Stimulated activated CD8-positive, alpha-beta memory T cell treated with anti-CD3 and anti-CD28 coated beads, Interleukin-12 subunit alpha, Interleukin-12 subunit beta, amount 100 ng/mL, for 24 hours (primary cell): Measurements from ENCODE around the gene HIBCH.
"Not testable (repeated sequence)": the region's sequence is repeated elsewhere in the genome, so short reads cannot be mapped to it uniquely, and the experiment has no call there.

Experiments used
- DNase-seq: peaks from one replicate; pipeline ENCODE4 v3.0.0-alpha.2; 2020; ENCODE audit errors: extremely low read depth

HIBCH gene

DNA sequence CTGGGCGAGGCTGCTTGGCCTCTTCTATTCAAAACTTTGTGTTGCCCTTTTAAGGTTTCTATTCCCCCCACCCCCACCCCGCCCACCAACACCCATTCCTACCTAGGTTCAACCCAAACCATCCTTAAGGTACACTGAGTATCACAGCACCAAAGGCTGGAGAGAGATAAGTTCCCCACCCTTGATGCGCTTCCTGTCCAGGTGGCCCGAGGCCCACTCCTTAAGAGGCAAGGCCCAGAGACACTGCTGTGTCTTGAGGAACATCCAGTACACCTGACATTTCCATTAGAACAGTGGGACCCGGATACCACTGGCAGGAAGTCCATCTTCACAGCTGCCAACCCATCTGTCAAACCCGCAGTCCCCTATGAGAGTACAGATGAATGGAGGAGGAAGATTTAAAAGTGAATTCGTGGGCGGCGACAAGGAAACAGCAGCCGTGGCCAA is 23.5 kb upstream of the HIBCH start:
- no peak for DNase-seq

DNA sequence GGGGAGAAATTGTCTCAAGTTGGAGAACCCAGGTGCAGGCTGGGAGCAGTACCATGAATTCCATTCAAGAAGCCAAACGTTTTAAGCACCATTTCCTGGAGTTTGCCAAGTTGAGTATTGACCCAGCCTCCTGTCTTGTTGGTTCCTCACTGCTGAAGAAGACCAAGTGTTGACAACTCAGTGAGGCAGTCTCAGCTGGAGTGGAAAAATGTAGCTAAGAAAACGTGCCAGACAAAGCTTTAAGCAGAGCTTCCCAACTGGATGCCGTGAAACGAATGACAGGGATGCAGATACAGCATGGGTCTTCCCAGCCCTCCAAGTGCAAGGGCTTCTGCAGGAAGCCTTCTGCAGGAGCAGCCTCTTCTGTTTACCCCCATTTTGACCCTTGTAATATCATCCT is 23.0 kb upstream of the HIBCH start:
- DNase-seq: no peak

DNA sequence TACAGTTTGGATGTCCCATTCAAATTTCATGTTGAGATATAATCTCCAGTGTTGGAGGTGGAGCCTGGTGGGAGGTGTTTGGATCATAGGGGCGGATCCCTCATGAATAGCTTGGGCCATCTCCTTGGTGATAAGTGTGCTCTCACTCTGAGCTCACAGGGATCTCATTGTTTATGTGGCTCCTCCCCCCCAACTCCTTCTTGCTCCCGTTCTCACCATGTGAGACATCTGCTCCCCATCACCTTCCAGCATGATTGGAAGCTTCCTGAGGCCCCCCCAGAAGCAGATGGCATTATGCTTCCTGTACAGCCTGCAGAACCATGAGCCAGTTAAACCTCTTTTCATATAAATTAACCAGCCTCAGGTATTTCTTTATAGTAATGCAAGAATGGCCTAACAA is 20.7 kb upstream of the HIBCH start:
- no peak for DNase-seq

DNA sequence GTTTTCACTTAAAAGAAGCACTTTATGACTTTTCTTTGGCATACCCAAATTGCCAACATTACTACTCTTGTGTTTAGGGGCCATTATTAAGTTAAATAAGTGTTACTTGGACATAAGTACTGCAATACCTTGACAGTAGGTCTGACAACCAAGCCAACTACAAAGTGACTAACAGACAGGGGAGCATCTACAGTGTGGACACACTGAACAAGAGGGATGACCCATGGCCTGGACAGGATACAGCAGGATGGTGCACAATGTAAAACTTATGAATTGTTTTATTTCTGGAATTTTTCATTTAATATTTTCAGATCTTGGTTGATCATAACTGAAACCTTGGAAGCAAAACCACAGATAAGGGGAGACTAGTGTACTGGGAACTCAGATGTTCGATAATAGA is 19.8 kb upstream of the HIBCH start:
- no peak for DNase-seq

DNA sequence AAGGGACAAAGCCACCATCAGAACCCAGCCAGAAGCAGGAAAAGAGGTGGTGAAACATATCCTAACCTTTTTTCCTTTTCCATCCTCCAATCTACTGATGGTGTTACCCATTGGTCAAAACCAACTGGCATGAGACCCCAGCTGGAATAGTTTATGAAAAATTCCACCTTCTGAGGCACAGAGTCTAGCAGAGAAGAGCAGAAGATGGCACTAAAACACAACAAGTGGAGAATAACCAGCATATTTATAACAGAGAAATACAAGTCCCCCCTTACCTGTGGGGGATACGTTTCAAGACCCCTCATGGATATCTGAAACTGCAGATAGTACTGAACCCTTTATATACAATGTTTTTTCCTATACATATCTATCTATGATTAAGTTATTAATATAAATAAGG is 18.8 kb upstream of the HIBCH start:
- DNase-seq: no peak

DNA sequence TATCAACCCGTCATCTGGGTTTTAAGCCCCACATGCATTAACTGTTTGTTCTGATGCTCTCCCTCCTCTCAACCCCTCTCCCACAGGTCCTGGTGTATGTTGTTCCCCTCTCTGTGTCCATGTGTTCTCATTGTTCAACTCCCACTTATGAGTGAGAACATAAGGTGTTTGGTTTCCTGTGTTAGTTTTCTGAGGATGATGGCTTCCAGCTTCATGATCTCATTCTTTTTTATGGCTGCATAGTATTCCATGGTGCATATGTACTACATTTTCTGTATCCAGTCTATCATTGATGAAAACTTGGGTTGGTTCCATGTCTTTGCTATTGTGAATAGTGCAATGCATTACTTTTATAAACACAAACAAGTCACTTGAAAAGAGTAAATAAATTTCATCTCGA is 16.8 kb upstream of the HIBCH start:
- no peak for DNase-seq

DNA sequence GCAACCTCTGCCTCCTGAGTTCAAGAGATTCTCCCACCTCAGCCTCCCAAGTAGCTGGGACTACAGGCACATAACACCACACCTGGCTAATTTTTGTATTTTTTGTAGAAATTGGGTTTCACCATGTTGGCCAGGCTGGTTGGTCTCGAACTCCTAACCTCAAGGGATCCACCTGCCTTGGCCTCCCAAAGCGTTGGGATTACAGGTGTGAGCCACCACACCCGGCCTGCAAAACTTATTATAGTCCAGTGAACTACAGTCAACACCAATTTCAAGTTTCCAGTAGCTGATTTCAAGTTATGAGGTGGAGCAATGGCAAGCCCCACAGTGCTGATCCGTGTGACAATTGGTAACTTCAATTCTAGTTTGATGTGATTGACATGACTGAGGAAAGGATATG is 16.0 kb upstream of the HIBCH start:
- DNase-seq: not testable (repeated sequence)

DNA sequence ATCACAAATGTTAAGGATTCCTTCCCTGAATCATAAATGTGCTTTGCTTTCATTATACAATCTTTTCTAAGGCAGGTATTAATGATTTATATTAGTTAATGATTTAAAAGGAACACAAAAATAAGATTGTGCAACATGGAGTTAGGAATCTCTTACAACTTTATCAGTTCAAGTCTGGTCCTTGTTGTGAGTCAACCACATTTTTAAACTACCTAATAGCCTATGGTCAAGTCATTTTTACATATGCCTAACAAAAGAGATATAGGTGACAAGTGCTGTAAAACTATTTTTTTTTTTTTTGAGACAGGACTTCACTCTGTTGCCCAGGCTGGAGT is 15.6 kb upstream of the HIBCH start:
- no peak for DNase-seq

DNA sequence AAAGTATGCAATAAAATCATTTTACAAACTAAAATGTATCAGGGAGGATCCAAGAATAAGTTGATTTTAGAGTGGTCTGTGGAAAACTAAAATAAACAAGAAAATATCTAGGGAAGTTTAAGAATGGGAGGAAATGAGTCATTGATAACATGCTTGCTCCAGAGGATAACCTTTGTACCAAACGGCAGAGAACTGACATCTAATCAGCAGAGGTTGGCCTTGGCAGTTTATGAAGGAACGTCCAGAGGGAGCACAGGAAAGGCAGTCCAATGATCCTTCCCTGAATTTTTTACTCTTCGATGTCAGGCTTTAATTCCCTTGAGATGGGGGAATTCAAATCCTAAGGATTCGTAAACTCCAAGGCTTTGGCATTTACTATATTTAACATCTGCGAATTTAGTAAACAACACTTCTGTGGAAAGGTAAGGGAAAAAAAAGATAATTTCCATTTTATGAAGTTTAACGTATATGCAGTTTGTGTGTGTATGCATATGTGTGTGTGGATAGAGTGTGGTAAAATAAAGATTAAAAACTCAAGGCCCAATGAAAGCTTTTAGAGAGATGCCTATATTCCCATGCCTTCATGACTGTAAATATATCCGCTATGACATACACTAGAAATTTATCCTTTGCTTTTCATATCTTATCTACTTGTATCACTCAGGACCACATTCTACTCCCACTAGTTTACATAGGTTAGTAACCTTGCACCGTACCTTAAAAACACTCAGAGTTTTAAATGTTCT is 15.0 kb upstream of the HIBCH start:
- no peak for DNase-seq

DNA sequence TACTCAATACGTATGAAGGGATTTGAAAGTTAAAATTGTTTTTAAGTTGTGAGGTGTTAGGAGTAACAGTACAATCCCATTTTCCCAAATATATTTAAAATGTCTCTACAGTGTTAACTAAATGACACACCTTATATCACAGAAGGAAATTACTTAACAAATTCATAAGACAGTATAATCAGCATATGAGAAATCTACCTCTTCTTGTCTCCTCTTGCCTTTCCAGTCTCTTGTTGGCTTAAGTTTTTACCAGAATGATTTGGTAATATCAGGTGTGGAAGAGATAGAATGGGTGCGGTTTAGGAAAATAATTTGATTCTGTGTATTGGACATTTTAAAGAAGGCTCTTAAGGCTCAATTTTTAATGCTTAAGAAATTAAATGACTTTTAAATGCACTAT is 14.3 kb upstream of the HIBCH start:
- no peak for DNase-seq

DNA sequence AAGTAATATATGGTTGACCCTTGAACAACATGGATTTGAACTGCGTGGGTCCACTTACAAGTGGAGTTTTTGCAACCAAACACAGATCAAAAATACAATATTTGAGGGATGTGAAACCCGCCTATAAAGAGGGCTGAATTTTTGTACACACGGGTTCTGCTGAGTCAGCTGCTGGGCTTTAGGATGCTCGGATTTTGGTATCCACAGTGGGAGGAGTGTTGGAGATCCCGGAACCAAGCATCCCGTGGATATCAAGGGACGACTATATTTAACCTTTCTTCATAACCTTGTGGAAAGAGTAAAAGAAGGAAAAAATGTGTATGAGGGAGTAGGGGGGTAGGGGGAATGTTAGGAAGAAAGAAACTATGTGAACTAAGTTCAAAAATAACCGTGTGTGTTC is 13.8 kb upstream of the HIBCH start:
- no peak for DNase-seq

DNA sequence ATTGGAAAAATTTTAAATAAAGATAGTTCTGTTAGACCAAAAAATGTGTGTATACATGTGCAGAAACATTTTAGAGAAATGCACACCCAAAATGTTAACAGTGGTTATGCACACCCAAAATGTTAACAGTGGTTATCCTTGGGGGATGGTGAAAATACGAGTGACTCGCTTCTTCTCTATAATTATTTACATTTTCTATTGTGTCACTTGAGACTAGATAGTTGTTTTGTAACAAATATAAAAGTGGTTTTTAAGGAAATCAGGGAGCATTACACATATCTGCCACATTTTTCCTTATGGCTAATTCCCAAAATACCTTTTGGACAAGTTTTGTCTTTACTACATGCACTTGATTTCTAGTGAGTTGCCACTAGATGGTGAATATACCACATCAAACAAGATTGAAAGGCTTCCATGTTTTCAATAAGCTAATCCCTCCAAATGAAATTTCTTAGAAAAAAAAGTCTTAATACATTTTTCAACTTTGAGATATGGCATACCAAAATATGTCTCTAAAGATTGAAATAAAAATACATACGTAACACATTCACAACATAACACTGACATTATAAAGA is 9.0 kb upstream of the HIBCH start:
- no peak for DNase-seq

DNA sequence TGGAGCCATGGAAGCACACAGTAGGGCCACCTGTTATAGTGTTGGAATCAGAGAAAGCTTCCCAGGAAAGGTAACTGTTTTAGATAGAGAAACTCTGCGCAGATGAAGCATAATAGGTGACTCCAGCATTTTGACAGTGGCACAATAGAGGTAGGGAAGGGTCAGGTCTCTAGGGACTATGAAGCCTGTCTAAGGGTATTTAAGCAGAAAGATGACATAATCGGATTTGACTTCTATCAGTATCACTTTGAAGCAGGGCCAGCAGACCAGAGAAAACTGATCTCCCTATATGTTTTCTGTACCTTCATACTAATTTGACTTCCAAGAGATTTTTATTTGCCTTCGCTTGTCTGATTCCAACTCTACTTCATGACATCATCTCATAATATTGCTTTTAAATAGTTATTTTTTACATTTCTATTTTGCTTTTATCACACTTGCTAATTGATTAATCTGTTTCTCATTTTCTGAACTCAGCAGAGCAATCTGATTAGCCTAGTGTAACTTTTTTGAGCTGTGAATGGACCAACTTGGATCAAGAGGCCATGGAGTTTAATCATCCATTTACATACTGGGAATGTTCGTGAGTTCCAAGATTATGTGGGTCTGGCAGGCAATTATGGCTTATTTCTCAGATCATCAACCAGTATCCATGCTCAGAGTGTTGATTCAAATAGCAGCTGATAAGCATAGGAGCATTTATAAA is 8.4 kb upstream of the HIBCH start:
- no peak for DNase-seq

DNA sequence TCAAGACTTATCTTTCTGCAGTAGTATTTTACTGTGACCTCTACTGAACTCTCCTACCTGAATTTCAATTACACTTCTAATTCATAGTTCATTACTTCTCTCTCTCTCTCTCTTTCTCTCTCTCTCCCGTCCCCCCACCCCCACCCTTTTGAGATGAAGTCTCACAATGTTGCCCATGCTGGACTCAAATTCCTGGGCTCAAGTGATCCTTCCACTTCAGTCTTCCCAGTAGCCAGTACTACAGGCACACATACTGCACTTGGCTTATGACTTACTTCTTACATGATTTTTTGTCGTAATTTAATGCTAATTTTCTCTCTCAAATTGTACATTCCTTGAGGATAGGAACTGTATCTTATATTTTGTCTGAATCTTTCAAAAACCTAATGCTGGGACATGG is 6.0 kb upstream of the HIBCH start:
- DNase-seq: no peak

DNA sequence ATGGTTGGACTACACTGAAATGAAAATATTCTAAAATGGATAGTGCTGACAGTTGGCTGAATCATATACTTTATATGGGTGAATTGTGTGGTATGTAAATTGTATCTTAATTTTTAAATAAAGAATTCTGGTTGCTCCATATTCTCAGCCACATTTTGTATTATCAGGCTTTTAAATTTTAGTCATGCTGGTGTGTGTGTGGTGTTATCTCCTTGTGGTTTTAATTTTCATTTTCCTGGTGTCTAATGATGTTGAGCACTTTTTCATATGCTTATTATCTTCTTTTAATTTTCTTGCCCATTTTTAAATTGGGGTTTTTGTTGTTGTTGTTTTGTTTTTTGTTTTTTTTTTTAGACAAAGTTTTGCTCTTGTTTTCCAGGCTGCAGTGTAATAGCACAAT is 3.8 kb upstream of the HIBCH start:
- DNase-seq: no peak

DNA sequence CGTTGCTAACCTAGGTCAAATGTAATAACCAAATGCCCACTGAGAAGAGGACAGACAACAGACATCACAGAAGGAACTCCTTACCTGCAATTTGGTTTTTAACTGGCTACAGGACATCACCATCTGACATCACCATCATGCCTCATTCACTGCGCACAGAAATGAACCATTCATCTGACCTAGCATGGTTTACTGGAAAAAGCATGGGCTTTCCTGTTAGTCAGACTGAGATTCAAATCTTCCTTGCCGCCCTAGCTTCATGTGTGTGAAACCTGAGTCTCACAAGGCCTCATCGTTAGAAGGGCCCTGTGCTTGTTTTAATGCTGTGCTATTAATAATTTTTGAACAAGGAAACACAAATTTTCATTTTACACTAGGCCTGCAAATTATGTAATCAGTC is 1.1 kb upstream of the HIBCH start:
- no peak for DNase-seq

DNA sequence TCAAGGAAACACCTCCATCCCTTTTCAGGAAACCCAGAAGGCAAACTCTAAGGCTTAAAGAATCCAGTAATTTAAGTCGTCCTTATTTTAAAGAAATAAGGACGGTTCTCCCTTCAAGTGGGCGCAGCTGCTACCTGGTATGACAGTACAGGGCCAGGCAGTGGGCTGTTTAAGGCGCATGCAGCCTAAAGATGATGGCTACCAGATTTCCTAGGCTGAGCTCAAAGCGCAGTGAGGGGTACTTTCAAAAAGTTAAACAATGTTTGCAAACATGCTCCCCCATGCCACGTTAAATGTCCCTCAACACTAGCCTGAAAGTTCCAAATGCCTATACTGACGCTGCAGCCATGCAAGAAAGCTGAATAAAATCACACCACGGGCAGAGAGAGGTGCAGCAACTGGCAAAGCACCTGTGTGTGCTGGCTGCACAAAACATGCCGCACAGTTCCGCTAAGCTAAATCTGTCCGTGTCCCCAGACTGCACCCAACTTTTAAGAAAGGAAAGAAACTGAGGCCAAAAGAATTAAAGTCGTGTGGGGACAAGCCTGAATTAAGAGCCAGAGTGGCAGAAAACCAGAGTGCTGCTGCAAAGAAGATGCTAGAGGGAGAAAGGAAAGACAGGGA is 583 bp downstream of the HIBCH start:
- DNase-seq: no peak

DNA sequence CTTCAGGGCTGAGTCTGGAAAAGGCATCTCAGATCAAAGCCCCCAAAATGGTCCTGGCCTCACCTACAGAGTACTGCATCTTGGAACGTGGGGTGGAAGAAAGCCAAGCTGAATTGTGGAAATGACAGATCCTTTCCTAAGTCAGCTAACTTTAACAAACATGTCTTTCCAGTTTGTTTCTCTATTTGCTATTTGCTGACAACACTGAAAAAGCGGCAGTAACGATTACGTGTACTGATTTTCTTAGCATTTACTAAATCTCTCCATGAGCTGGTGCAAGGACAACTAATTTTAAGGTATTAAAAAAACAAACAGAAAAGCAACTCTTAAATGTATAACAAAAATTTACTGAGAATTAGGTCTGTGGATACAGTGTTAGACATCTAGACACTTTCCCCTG is 1.1 kb downstream of the HIBCH start:
- no peak for DNase-seq

DNA sequence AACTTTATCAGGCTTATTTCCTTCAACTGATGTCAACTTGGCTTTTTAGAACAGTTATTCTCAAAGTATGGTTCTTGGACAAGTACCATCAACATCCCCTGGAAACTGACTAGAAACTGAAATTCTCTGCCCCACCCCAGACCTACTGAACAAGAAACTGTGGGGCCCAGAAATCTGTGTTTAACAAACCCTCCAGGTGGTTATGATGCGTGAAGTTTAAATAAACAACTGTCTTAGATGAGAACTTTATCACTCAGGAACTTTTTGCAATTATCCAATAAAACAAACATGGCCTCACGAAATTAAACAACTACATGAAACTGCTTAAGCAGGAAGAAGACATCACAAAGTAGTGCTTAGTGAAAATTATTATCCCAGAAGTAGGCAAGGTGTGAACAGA is 4.4 kb downstream of the HIBCH start:
- no peak for DNase-seq

DNA sequence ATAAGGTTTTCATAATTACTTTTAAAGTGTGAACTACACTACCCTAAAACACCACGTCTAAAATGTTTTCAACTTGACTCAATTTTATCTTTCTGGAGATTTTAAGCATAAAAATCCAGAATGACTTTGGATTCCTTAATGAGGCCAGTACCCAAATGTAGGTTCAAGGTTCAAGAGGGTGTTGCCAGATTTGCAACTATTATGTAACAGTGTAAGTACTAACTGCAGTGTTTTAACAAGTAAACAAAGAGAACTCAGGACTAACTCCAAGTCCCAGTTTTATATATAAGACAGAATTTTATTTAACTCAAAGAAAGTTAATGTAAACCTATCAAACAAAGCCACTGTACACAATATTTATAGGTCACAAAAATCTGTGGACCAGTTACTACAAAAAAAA is 5.7 kb downstream of the HIBCH start:
- DNase-seq: no peak

DNA sequence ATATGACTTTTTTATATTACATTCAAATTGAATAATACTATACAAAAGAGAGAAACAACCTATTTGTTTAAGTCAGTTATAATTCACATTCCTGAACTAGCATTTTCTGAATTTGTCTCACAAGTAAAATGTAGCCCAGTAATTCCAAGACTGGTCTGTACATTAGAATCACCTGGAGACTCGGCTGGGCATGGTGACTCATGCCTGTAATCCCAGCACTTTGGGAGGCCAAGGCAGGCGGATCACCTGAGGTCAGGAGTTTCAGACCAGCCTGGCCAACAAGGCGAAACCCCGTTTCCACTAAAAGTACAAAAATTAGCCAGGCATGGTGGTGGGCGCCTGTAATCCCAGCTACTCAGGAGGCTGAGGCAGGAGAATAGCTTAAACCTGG is 7.0 kb downstream of the HIBCH start:
- not testable (repeated sequence) for DNase-seq

DNA sequence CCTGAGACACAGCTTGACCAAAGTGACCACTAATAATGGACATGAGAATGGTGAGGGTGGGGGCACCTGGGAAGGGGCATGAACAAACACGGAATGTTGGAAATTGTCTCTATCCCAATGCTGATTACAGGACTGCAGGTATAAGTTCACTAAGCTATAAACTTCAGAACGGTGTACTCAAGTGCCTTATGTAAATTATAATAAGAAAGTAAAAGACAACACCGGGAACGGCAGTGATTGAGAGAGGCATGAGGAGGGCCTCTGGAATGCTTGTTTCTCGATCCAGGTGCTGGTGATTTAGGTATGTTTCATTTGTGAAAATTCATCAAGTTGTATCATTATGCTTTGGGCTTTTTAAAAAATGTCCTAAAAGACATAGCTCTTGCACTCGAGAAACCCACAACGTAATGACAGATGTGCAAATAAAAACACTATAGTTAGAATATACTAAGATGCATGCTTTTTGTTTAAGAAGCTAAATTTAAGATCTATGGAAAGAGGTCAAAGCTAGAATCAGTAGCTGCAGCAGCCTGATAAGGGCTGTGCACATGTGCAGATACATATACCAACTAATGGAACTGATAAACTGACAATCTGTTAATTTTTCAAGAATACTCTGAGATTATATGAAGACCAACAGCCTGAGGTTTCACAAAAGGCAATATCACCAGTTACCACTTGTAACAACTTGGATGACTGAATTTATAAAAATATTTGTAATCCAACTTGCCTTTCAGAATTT is 7.6 kb downstream of the HIBCH start:
- no peak for DNase-seq
